ENCODE data around the gene KLHL29.

KLHL29 gene

GRCh38 chr2:23423873-23424680 lies 39.1 kb downstream of the KLHL29 start:
- DNase-seq = no peak

GRCh38 chr2:23425338-23425871 lies 40.4 kb downstream of the KLHL29 start:
- DNase-seq = no peak

- no peak for DNase-seq
Measured at GRCh38 chr2:23425885-23426262, 40.9 kb downstream of the KLHL29 start.

GRCh38 chr2:23426263-23426905 lies 41.4 kb downstream of the KLHL29 start:
- DNase-seq = no peak

- DNase-seq = no peak
Measured at GRCh38 chr2:23427350-23427749, 42.4 kb downstream of the KLHL29 start.

GRCh38 chr2:23427976-23428375 lies 43.0 kb downstream of the KLHL29 start:
- DNase-seq = no peak

GRCh38 chr2:23429036-23429435 lies 44.1 kb downstream of the KLHL29 start:
- no peak for DNase-seq

- no peak for DNase-seq
Measured at GRCh38 chr2:23430263-23430662, 45.3 kb downstream of the KLHL29 start.

GRCh38 chr2:23432531-23432930 lies 47.6 kb downstream of the KLHL29 start:
- DNase-seq = no peak

GRCh38 chr2:23433282-23433681 lies 48.3 kb downstream of the KLHL29 start:
- no peak for DNase-seq

GRCh38 chr2:23434721-23435121 lies 49.7 kb downstream of the KLHL29 start:
- no peak for DNase-seq

GRCh38 chr2:23435250-23436035 lies 50.5 kb downstream of the KLHL29 start:
- DNase-seq = no peak

GRCh38 chr2:23436346-23437098 lies 51.5 kb downstream of the KLHL29 start:
- no peak for DNase-seq

- no peak for DNase-seq
Measured at GRCh38 chr2:23441414-23441813, 56.4 kb downstream of the KLHL29 start.

- no peak for DNase-seq
Measured at GRCh38 chr2:23445450-23445868, 60.5 kb downstream of the KLHL29 start.

GRCh38 chr2:23446916-23447315 lies 61.9 kb downstream of the KLHL29 start:
- DNase-seq = no peak

- DNase-seq = no peak
Measured at GRCh38 chr2:23447405-23447804, 62.4 kb downstream of the KLHL29 start.

GRCh38 chr2:23448906-23449305 lies 63.9 kb downstream of the KLHL29 start:
- no peak for DNase-seq

- DNase-seq = no peak
Measured at GRCh38 chr2:23449413-23449812, 64.4 kb downstream of the KLHL29 start.

- DNase-seq = no peak
Measured at GRCh38 chr2:23449831-23450331, 64.9 kb downstream of the KLHL29 start.

- no peak for DNase-seq
Measured at GRCh38 chr2:23452372-23452771, 67.4 kb downstream of the KLHL29 start.

- no peak for DNase-seq
Measured at GRCh38 chr2:23452853-23453420, 68.0 kb downstream of the KLHL29 start.

Data from NCI-H1092 treated with DMSO at 0.1 percent for 48 hours (cell line).